Measurements from ENCODE around the gene MLLT1. TPM values are rescaled to one million over a fixed set of nuclear protein-coding genes. Genes with fewer than 3 reads are reported as not detected.
"Not testable (repeated sequence)": the region's sequence is repeated elsewhere in the genome, so short reads cannot be mapped to it uniquely, and the experiment has no call there.

MLLT1 gene
- polyA plus RNA-seq, 1 experiment: 12.3 TPM

DNA sequence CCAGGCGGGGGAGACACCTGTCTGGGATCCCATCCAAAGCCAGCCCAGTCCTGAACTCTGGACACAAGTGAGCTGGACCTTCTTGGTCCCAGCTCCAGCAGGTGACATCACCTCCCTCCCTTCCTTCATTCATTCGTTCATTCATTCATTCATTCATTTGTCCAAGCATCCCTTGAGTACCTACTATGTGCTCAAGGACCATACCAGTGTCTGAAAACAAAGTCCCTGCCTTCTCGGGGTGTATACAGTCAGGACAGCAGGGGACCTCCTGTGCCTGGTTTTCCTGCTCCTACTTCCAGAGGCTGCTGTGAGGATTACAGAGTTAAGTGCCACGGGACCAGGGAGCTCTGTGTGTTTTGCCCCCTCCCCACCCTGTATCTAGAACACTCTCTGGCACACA is 39.6 kb upstream of the MLLT1 start:
- Histone ChIP-seq H3K27me3 (ENCODE audit: control insufficient read depth, insufficient read depth, low read length) (peaks cover 6% of the 10 kb centered on the region), H3K27ac (ENCODE audit: low read depth, low read length) (no peak overlapping the region), H3K4me3 (ENCODE audit: low read depth, low read length) (no peak overlapping the region), H3K9me3 (ENCODE audit: control insufficient read depth, insufficient read depth, low read length) (no peaks in the 10 kb centered on the region)
- ChIA-PET POLR2A (no interaction called here), CTCF (no interaction called here)
- DNase-seq (ENCODE audit: low read depth, low spot score): no peak
- TF ChIP-seq, protein P1, sequence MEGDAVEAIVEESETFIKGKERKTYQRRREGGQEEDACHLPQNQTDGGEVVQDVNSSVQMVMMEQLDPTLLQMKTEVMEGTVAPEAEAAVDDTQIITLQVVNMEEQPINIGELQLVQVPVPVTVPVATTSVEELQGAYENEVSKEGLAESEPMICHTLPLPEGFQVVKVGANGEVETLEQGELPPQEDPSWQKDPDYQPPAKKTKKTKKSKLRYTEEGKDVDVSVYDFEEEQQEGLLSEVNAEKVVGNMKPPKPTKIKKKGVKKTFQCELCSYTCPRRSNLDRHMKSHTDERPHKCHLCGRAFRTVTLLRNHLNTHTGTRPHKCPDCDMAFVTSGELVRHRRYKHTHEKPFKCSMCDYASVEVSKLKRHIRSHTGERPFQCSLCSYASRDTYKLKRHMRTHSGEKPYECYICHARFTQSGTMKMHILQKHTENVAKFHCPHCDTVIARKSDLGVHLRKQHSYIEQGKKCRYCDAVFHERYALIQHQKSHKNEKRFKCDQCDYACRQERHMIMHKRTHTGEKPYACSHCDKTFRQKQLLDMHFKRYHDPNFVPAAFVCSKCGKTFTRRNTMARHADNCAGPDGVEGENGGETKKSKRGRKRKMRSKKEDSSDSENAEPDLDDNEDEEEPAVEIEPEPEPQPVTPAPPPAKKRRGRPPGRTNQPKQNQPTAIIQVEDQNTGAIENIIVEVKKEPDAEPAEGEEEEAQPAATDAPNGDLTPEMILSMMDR (IDR thresholded peaks at IDR 0.05; ENCODE audit: low read depth, low read length): no peak

DNA sequence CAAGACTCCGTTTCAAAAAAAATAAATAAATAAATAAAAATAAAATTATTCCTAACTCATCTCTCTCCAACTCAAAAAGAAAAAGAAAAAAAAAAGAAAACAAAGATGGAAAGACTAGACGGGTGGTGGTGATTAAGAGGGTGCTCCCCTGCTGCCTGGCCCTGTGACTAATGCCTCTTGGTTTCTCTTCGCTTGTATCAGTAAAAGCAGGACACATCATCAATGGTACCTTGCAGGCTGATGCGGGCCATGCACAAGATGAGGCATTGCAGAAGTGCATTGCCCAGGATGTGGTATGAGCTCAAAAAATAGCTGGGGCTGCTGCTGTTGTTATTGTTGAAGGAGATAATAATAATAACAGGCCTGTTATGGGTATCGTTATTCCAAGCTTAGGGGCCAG is 39.0 kb upstream of the MLLT1 start:
- no peak overlapping the region for H3K4me3 ChIP-seq (ENCODE audit: low read depth, low read length)
- no peaks in the 10 kb centered on the region for H3K9me3 ChIP-seq (ENCODE audit: control insufficient read depth, insufficient read depth, low read length)
- peaks cover 6% of the 10 kb centered on the region for H3K27me3 ChIP-seq (ENCODE audit: control insufficient read depth, insufficient read depth, low read length)
- DNase-seq (ENCODE audit: low read depth, low spot score): no peak
- TF ChIP-seq, protein P1 (IDR thresholded peaks at IDR 0.05; ENCODE audit: low read depth, low read length): no peak
- no peak overlapping the region for H3K27ac ChIP-seq (ENCODE audit: low read depth, low read length)
- ChIA-PET POLR2A (no interaction called here), CTCF (no interaction called here)

DNA sequence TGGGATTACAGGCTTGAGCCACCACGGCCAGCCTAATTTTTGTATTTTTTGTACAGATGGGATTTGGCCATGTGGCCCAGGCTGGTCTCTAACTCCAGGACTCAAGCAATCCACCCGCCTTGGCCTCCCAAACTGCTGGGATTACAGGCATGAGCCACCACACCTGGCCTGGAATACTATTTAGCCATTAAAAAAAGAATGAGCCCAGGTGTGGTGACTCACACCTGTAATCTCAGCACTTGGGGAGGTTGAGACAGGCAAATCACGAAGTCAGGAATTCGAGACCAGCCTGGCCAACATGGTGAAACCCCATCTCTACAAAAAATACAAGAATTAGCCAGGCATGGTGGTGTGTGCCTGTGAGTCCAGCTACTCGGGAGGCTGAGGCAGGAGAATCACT is 35.9 kb upstream of the MLLT1 start:
- POLR2A ChIA-PET; H3K27me3 ChIP-seq (ENCODE audit: control insufficient read depth, insufficient read depth, low read length); CTCF ChIA-PET; H3K9me3 ChIP-seq (ENCODE audit: control insufficient read depth, insufficient read depth, low read length); H3K27ac ChIP-seq (ENCODE audit: low read depth, low read length); DNase-seq (ENCODE audit: low read depth, low spot score); H3K4me3 ChIP-seq (ENCODE audit: low read depth, low read length): not testable (repeated sequence)

DNA sequence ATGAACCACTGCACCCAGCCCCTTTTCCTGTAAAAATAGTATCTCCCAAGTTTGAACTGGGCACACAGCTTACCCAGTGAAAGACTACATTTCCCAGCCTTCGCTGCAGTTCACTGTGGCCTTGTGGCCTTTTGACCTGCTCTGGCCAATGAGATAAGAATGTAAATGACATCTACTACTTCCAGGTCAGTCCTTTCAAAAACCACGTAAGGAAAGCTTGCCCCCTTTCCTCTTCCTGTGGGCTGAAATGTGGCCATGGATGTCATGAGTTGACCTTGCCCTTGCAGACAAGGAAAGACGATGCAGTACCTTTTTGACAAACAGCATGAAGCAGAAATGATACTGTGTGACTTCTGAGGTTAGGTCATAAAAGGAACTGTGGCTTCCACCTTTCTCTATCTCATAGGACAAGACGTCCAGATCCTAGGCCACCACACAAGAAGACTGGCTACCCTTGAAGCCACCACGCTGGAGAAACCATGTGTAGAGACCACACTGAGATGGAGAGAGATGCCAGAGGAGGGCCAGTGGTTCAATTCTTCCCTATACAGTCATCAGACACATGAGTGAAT is 33.7 kb upstream of the MLLT1 start:
- Histone ChIP-seq H3K27ac (ENCODE audit: low read depth, low read length) (no peak overlapping the region), H3K9me3 (ENCODE audit: control insufficient read depth, insufficient read depth, low read length) (no peaks in the 10 kb centered on the region), H3K27me3 (ENCODE audit: control insufficient read depth, insufficient read depth, low read length) (no peaks in the 10 kb centered on the region), H3K4me3 (ENCODE audit: low read depth, low read length) (no peak overlapping the region)
- TF ChIP-seq, protein P1 (IDR thresholded peaks at IDR 0.05; ENCODE audit: low read depth, low read length): no peak
- POLR2A ChIA-PET: interaction anchor here (0.6 kb wide), 1 partner anchor 20 kb away, joined by 3 read pairs; no protein-coding TSS in a partner anchor
- no peak for DNase-seq (ENCODE audit: low read depth, low spot score)
- CTCF ChIA-PET: no interaction called here

DNA sequence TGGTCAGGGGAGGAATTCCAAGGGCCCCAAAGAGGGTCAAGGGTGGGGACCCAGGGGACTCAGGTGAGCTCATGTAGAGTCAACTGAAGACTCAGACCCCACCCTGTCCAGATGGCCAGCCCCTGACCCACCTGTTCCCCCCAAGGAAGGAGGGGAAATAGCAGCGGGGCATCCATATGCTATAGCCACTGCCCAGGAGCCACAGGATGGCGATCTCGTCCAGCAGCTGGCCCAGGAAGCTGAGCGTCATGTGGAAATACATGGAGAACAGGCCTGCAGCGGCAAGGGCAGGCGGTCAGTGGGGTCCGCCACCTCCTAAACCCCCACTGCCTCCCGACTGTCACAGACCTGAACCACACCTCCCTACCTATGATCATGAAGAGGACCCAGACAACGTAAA is 32.2 kb upstream of the MLLT1 start:
- DNase-seq (ENCODE audit: low read depth, low spot score): no peak
- CTCF ChIA-PET: interaction anchor here (0.6 kb wide), 1 partner anchor 145 kb away, joined by 3 read pairs; no protein-coding TSS in a partner anchor
- Histone ChIP-seq H3K9me3 (ENCODE audit: control insufficient read depth, insufficient read depth, low read length) (no peaks in the 10 kb centered on the region), H3K27ac (ENCODE audit: low read depth, low read length) (no peak overlapping the region), H3K27me3 (ENCODE audit: control insufficient read depth, insufficient read depth, low read length) (no peaks in the 10 kb centered on the region), H3K4me3 (ENCODE audit: low read depth, low read length) (no peak overlapping the region)
- TF ChIP-seq, protein P1 (IDR thresholded peaks at IDR 0.05; ENCODE audit: low read depth, low read length): 0 out of 2 replicates have a peak, but pooled peaks have one; percentile 6
- POLR2A ChIA-PET: no interaction called here

All from AG04450 (cell line).